ENCODE measurements around the gene MYOM1. TPM values are rescaled to one million over a fixed set of nuclear protein-coding genes. Genes with fewer than 3 reads are reported as not detected.
"Not testable (repeated sequence)": the region's sequence is repeated elsewhere in the genome, so short reads cannot be mapped to it uniquely, and the experiment has no call there.

Gene MYOM1
- total RNA-seq, 4 donors from 2014 or later, result 3.1 to 15.8 (median 9.0) TPM

- no peaks in the 10 kb centered on the region for H3K36me3 ChIP-seq
- no peak overlapping the region for H3K27ac ChIP-seq
- no peak for TF ChIP-seq POLR2A (IDR thresholded peaks at IDR 0.05)
- no peak for TF ChIP-seq CTCF (IDR thresholded peaks at IDR 0.05)
- no peak overlapping the region for H3K4me3 ChIP-seq
- no peak for DNase-seq
- no peaks in the 10 kb centered on the region for H3K4me1 ChIP-seq
- H3K27me3 ChIP-seq, result no peaks in the 10 kb centered on the region
- intact Hi-C loops (cut with DNase I; ENCODE audit: low total_unique reads), result no loop called here
- H3K9me3 ChIP-seq, result no peaks in the 10 kb centered on the region
These were observed 149.9 kb downstream of the MYOM1 start for GRCh38 chr18:3069671-3070433.

GRCh38 chr18:3067722-3068121 is 152.0 kb downstream of the MYOM1 start:
- Histone ChIP-seq H3K36me3 (no peaks in the 10 kb centered on the region), H3K27ac (no peak overlapping the region), H3K4me3 (no peak overlapping the region), H3K27me3 (no peaks in the 10 kb centered on the region), H3K9me3 (no peaks in the 10 kb centered on the region), H3K4me1 (no peaks in the 10 kb centered on the region)
- intact Hi-C loops (cut with DNase I; ENCODE audit: low total_unique reads), result no loop called here
- DNase-seq, result no peak
- no peak for TF ChIP-seq CTCF (IDR thresholded peaks at IDR 0.05)
- no peak for TF ChIP-seq POLR2A (IDR thresholded peaks at IDR 0.05)

GRCh38 chr18:3067165-3067661 is 152.6 kb downstream of the MYOM1 start:
- H3K4me3 ChIP-seq, result no peak overlapping the region
- no peaks in the 10 kb centered on the region for H3K4me1 ChIP-seq
- DNase-seq, result no peak
- H3K9me3 ChIP-seq, result no peaks in the 10 kb centered on the region
- no peaks in the 10 kb centered on the region for H3K27me3 ChIP-seq
- intact Hi-C loops (cut with DNase I; ENCODE audit: low total_unique reads), result no loop called here
- H3K27ac ChIP-seq, result no peak overlapping the region
- TF ChIP-seq CTCF (IDR thresholded peaks at IDR 0.05), result no peak
- no peak for TF ChIP-seq POLR2A (IDR thresholded peaks at IDR 0.05)
- no peaks in the 10 kb centered on the region for H3K36me3 ChIP-seq

GRCh38 chr18:3066341-3067110 is 153.2 kb downstream of the MYOM1 start:
- Histone ChIP-seq H3K36me3 (no peaks in the 10 kb centered on the region), H3K9me3 (no peaks in the 10 kb centered on the region), H3K27ac (no peak overlapping the region), H3K4me1 (no peaks in the 10 kb centered on the region), H3K27me3 (no peaks in the 10 kb centered on the region), H3K4me3 (no peak overlapping the region)
- TF ChIP-seq CTCF (IDR thresholded peaks at IDR 0.05) (no peak), POLR2A (IDR thresholded peaks at IDR 0.05) (no peak)
- DNase-seq, result no peak
- intact Hi-C loops (cut with DNase I; ENCODE audit: low total_unique reads), result no loop called here

- not testable (repeated sequence) for H3K4me3 ChIP-seq, DNase-seq, H3K9me3 ChIP-seq, H3K4me1 ChIP-seq, H3K27me3 ChIP-seq, H3K27ac ChIP-seq, H3K36me3 ChIP-seq
- intact Hi-C loops (cut with DNase I; ENCODE audit: low total_unique reads), result loop anchor here (5.0 kb wide), 1 partner anchor 131 kb away; no protein-coding TSS in a partner anchor
These were observed 156.0 kb downstream of the MYOM1 start for GRCh38 chr18:3063766-3064165.

Measured in uterus (tissue), 4 donors.